ENCODE data around the gene NOP10.
"Not testable (repeated sequence)": the region's sequence is repeated elsewhere in the genome, so short reads cannot be mapped to it uniquely, and the experiment has no call there.

Gene NOP10

GRCh38 chr15:34342737-34343575 is at the start of gene NOP10, which contains the start of gene NUTM1:
Gene NOP10, minus strand, starts transcription at chr15:34343136. Its CDS starts 63 bp downstream, at chr15:34343073.
Gene NUTM1, plus strand, starts transcription at chr15:34343315. Its CDS starts 382 bp downstream, at chr15:34343697.
- DNase-seq (ENCODE audit: low spot score) = peak; percentile 92

- DNase-seq (ENCODE audit: low spot score) = not testable (repeated sequence)
Measured at GRCh38 chr15:34389594-34390086, 46.7 kb upstream of the NOP10 start.

- not testable (repeated sequence) for DNase-seq (ENCODE audit: low spot score)
Measured at GRCh38 chr15:34381829-34382521, 39.0 kb upstream of the NOP10 start.

- not testable (repeated sequence) for DNase-seq (ENCODE audit: low spot score)
Measured at GRCh38 chr15:34380491-34380890, 37.6 kb upstream of the NOP10 start.

DNA sequence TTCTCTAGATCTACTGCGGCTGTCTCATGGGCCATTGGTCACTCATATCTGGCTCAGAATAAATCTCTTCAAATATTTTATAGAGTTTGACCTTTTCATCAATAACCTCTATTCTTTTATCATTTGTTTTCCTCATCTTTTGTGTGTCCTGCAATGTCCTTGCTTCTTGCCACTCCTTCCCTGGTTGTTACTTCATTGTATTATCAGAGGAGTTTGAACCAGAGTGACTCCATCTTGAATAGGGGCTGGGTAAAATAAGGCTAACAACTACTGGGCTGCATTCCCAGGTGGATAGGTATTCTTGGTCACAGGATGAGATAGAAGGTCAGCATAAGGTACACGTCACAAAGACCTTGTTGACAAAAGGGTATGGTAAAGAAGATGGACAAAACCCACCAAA is 33.9 kb upstream of the NOP10 start:
- no peak for DNase-seq (ENCODE audit: low spot score)

DNA sequence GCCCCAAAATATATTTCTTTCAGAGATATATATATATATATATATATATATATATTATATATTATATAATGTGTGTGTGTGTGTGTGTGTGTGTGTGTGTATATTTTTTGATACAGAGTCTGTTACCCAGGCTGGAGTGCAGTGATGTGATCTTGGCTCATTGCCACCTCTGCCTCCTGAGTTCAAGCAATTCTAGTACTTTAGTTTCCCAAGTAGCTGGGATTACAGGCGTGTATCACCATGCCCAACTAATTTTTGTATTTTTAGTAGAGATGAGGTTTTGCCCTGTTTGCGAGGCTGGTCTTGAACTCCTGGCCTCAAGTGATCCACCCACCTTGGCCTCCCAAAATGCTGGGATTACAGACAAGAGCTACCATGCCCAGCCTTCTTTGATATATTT is 32.6 kb upstream of the NOP10 start:
- not testable (repeated sequence) for DNase-seq (ENCODE audit: low spot score)

GRCh38 chr15:34374816-34375215 is 31.9 kb upstream of the NOP10 start:
- DNase-seq (ENCODE audit: low spot score) = no peak

DNA sequence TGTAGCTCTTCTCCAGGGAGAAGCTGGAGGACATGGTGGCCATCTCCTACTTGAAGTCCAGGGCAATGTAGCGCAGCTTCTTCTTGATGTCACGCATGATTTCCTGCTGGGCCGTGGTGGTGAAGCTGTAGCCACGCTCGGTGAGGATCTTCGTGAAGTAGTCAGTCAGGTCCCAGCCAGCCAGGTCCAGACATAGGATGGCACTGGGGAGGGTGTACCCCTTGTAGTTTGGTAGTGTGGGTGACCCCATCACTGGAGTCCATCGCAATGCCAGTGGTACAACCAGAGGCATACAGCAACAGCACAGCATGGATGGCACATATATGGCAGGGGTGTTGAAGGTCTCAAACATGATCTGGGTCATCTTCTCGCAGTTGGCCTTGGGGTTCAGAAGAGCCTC is 31.0 kb upstream of the NOP10 start:
- DNase-seq (ENCODE audit: low spot score) = no peak

GRCh38 chr15:34370643-34371042 is 27.7 kb upstream of the NOP10 start:
- no peak for DNase-seq (ENCODE audit: low spot score)

DNA sequence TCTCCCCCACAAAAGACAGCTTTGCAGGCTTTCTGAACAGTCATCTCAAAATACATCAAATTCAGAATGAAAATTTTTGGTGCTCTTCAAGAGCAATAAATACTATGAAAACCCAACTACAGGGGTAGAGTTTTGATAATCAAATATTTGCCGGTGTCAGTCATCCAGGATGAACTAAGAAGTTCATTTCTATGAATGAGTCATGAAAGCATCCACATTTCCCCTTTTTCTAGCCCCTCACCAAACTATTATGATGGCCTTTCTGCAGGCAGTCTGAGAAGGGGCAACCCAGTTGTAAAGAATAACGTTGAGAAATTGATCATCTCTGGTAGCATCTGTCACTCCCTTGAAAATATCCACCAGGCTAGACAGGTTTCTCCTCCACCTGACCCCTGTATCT is 27.2 kb upstream of the NOP10 start:
- DNase-seq (ENCODE audit: low spot score) = no peak

DNA sequence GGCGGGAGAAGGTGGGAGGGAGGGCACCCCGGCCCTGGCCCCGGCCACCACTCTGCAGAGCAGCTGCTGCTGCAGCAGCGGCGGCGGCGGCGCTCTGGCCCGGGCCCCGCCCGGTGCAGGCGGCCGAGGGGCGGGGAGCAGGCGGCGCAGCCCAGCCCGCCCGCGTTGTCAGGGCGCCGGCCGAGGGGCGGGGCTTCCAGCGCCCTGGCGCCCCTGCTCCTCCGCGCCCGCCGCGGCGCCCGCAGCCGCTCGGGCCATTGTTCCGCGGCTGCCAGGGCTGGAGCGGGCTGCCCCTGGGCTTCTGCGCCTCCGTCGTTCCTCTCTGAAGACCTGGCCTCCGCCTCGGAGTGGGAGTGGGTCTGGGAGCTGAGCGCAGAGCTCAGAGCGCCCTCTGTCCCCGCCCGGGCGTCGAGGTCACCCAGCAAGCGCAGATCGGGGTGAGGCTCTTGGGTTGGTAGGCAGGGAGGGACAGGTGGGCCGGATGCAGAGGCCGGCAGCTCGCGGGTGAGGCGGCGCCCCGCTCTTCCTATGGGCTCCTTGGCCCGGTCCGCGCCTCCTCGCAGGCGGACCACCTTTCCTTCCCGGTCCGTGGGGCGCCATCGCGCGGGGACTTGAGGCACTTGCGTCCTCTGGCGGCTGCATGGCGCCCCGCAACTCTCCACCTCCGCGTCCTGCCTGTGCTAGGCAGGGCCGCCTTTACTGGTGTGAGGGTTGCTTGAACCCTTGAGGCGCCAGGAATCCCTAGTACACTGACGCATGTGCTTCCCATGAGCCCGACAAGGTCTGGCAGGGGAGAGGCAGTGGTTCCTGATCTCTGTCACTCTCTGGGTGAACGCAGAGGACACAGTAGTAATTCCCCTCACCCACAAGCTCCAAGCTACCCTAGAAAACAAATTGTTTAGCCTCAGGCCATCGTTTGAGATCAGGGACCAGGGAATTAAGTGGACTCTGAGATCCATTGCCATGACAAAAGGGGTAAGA is 24.5 kb upstream of the NOP10 start, which contains the start of gene LPCAT4:
Gene LPCAT4 (minus strand): TSS at position 96 of the 981 bp plus-strand sequence. CDS start 96 bp downstream, outside the sequence.
- DNase-seq (ENCODE audit: low spot score) = peak; percentile 89

- peak; percentile 69 for DNase-seq (ENCODE audit: low spot score)
Measured at GRCh38 chr15:34366271-34367065, 23.5 kb upstream of the NOP10 start.

DNA sequence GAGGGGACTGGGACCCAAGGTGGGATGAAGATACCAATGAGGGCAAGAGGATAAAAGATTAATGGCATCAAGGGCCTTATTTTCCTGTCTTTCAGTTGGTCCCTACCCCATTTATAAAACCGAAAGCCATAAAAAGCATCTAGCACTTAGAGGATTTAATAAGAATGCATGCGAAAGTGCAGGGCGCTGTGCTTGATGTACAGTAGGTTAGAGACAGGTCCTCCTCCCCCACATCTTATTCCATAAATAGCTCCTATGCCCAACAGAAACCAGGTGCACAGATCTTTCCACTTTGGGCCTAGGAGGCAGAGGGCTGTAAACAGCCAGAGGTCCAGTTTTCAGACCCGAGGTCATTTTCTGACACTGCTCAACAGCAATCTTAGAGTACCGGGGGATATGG is 22.9 kb upstream of the NOP10 start:
- DNase-seq (ENCODE audit: low spot score) = no peak

GRCh38 chr15:34365091-34365825 is 22.3 kb upstream of the NOP10 start:
- no peak for DNase-seq (ENCODE audit: low spot score)

- no peak for DNase-seq (ENCODE audit: low spot score)
Measured at GRCh38 chr15:34364041-34364440, 21.1 kb upstream of the NOP10 start.

DNA sequence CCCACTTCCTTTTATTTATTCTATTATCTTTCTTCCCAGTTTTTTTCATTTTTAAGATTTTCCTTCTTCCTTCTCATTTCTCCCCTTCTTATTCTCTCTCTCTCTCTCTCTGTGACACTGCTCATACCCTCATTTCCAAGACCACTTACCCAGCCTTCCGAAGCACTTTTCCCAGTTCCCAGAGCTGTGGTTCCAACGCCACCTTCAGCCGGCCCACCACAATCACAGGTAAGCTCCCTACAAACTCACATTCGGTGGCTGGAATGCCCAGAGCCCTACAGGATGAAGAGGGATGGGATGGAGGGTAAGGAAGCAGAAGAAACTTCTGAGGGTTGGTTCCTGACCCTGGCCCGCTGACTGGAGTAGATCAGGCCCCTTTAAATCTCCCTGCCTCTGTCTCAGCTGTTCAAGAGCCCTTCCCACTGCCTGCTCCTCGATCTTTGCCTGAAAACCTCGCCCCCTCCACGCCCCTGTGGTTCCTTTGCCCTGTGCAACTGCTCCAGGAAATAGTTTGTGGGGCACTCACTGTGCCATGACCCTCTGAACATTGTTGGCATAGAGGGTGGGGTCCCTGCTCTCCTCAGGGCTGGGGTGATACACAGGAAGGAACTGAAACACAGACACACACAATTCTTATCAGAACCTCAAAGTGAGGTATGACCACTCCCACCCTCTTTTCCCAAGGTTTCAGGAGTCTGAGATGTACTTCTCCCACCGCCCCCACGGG is 19.3 kb upstream of the NOP10 start:
- DNase-seq (ENCODE audit: low spot score) = no peak

DNA sequence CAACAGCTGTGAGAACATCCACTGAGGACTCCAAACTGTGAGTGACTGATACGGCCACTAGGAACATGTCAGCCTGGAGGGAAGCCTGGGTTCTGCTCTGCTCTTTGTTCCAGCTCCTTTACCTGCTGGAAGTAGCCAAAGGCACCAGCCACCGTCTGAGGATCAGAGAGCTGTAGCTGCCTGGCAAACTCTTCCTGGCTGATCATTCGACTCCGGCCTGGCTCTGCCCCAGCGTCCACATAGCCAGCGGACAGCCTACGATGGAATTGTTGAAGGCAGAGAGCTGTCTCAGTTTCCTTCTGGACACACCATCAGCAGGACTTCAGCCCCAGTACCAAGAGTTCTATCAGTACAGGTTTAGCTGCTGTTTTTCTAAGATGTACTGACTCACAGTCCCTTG is 18.3 kb upstream of the NOP10 start:
- no peak for DNase-seq (ENCODE audit: low spot score)

- DNase-seq (ENCODE audit: low spot score) = no peak
Measured at GRCh38 chr15:34360298-34360697, 17.4 kb upstream of the NOP10 start.

DNA sequence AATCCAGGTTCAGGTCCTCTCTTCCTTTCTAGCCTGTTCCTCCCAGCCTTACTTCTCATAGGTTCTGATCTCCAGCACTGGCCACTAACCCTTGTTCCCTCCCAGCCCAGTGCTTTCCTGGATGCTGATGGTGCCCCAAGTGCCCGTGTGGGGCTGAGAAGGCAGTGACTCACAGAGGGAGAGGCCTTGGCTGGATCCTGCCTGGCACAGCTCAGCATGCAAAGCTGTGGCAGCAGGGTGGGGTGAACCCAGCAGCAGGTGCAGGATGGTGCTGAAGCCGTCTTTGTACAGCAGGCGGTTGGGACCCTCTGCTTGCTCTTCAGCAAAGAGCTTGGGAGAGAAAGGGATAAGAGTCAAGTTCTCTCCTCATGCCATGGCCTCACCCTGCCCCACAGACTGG is 16.5 kb upstream of the NOP10 start:
- no peak for DNase-seq (ENCODE audit: low spot score)

Measured in LoVo (cell line).